Activated CD4-positive, CD25-positive, alpha-beta regulatory T cell treated with anti-CD3 and anti-CD28 coated beads, Interleukin-2, amount 50 U/mL, for 16 hours (primary cell): ENCODE measurements around the gene KLRC3.
"Not testable (repeated sequence)": the region's sequence is repeated elsewhere in the genome, so short reads cannot be mapped to it uniquely, and the experiment has no call there.

Experiments used
- DNase-seq: peaks from one replicate; pipeline ENCODE4 v3.0.0-alpha.2; 2020; ENCODE audit warnings: low read depth, low spot score

Gene KLRC3

DNA sequence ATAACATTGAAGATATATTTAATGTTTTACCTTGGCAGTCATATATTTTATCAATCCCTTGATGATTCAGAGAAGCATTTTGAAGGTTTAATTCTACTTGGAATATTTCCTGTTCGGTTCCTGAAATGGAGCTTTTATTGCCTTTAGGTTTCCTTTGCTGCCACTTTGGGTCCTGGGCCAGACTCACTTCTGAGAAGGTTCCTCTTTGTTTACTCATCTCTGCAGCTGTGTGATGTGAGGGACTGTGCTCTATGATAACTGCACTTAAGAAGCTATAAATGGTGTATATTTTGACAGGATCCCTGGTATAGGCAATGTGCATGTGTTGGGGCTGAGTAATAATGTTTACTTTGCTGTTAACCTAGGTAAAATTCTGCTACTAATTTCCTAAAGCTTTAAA, at the start of gene KLRC3:
Gene KLRC3 (minus strand): TSS at position 262 of the 400 bp plus-strand sequence. CDS start 45 bp downstream, at position 217.
- not testable (repeated sequence) for DNase-seq

DNA sequence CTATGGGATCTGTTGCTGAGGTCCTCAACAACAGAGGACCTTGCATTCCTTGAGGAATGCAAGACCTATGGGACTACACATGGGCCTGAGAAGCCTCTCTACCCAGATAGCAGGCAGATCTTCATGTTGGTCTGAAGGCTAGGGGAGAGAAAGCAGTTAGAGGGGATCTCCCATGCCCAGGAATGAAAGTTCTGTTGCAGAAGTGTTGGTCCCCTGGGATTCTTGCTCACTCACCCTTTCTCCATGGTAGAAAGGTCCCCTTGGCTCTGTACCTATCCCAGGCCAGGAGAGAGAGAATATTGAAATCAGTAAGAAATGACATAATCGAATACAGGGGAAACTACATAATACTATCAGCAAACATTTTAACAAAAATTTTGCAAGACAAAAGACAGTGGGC, 49.3 kb upstream of the KLRC3 start:
- no peak for DNase-seq

DNA sequence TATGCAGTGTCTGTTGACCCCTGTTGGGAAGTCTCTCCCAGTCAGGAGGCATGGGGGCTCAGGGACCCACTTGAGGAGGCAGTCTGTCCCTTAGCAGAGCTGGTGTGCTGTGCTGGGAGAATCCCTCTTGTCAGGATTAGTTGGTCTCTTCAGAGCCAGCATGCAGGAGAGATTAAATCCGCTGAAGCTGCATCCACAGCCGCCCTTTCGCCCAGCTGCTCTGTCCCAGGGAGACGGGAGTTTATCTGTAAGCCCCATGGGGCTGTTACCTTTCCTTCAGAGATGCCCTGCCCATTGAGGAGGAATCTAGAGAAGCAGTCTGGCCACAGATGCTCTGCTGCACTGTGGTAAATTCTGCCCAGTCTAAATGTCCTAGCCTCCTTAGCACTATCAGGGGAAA, 45.9 kb upstream of the KLRC3 start:
- no peak for DNase-seq

DNA sequence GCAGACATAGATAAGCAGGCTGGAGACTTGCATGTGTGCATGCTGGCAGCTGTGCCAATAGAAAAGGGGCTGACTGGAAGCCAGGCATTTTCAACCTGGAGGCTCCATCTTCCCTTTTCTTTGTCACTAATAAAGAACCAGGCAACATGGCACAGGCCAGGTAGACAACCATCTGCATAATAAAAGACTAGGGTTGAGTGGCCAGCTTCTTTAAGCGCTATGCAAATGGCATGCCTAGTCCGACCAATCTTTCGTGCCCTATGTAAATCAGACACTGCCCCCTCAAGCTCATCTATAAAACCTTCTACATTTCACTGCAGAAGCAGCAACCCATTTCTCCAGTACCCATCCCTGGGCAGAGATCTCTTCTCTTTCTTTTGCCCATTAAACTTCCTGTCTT, 37.4 kb upstream of the KLRC3 start:
- DNase-seq: no peak

DNA sequence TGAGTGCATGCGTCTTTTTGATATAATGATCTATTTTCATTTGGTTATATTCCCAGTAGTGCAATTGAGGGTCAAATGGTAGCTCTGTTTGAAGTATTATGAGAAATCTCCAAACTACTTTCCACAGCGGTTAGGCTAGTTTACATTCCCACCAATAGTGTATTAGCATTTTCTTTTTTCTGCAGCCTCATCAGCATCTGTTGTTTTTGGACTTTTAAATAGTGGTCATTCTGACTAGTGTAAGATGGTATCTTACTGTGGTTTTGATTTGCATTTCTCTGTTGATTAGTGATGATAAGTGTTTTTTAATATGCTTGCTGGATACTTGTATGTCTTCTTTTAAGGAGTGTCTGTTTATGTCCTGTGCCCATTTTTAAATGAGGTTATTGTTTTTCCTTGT, 36.5 kb upstream of the KLRC3 start:
- DNase-seq: no peak

DNA sequence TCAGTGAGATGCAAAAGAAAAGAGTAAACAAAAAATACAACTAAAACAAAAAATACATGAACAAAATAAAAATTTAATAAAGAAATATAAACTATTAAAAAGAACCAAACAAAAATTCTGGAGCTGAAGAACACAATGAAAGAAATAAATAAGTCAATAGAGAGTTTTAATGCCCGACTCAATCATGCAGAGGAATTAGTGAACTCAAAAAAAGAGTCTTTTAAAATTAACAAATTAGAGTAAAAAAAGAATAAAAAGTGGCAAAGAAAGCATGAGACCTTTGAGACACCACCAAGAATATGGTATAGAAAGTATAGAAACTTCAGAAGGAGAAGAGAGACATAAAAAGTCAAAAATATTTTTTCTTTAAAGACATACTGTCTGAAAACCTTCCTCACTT, 35.4 kb upstream of the KLRC3 start:
- DNase-seq: no peak

DNA sequence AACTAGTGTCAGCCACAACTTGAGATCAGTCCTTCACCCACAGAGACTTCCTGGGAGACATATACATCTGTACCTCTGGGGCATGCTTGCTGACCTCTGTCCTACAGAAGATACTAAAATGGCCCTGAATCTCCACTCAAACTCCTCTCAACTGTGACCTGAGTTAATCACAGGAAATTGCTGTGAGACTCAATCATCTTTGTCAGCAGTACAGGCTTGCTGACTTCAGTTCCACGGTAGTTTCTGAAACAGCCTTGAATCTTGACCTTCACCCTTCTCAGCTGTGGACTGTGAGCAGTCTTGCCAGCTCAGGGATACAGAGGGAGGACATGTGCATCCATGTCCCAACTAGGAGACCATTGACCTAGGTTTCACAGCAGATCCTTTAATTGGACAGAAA, 34.1 kb upstream of the KLRC3 start:
- no peak for DNase-seq

DNA sequence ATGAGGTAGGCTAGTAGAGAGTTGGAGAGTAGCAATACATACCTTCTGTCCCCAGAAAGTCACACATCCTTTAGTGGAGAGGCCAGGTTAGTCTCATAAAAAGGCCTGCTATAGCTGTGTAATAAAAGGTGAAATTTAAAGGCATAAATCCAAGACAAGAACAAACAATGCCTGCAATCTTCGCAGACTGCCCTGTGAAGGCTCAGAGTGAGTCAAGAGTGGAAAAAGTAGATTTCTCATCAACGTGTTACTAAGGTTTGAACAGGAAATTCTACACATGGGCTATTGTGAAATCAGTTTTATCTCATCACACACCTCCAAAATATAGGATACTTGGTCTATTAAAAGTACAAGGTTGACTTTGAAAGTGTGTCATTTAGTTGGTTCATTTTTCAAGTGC, 32.8 kb upstream of the KLRC3 start, which contains the start of gene KLRC1:
Gene KLRC1 (minus strand): TSS at position 222 of the 400 bp plus-strand sequence. CDS start 2,221 bp downstream, outside the sequence.
- DNase-seq: no peak

DNA sequence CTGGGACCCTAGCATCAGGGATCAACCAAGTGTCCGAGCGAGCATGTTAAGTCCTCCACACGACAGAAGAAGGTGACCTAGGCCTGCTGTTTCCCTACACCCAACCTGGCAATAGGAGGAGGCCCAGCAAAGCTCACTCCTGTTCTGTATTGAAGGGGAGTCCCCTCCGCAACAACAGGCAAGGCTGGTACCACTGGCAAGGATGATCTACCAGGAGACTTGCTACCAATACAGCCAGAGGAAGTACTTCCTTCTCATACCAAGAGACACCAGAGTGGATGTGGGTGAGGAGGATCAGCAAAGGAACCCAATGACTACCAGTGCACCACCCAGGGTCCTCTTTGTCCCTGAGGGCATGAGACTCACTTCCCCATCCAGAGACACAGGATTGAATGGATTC, 27.8 kb upstream of the KLRC3 start:
- no peak for DNase-seq

DNA sequence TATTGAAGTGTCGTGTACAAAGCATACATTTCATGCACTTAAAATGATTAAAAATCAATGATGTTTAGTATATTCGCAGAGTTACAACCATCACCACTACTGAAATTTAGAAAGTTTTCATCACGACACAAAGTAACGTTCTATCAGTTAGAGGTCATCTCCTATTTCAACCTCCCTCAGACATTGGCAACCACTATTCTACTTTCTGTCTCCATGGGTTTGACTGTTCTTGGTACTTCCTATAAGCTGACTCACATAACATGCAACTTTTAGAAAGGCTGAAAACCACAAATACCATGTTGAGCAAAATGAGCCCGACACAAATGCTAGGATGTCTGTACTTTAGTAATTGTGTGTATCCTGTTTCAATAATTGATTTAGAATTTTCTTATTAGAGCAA, 25.7 kb upstream of the KLRC3 start:
- not testable (repeated sequence) for DNase-seq

DNA sequence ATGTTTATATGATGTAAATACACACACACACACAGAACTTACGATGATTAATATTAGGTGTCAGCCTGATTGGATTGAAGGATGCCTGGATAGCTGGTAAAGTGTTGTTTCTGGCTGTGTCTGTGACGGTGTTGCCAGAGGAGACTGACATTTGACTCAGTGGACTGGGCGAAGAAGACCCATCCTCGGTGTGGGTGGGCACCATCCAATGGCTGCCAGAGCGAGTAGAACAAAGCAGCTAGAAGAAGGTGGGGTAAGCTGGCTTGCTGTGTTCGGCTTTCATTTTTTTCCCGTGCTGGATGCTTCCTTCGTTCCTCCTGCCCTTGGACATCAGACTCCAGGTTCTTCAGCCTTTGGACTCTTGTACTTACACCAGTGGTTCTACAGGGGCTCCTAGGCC, 20.7 kb upstream of the KLRC3 start:
- not testable (repeated sequence) for DNase-seq

DNA sequence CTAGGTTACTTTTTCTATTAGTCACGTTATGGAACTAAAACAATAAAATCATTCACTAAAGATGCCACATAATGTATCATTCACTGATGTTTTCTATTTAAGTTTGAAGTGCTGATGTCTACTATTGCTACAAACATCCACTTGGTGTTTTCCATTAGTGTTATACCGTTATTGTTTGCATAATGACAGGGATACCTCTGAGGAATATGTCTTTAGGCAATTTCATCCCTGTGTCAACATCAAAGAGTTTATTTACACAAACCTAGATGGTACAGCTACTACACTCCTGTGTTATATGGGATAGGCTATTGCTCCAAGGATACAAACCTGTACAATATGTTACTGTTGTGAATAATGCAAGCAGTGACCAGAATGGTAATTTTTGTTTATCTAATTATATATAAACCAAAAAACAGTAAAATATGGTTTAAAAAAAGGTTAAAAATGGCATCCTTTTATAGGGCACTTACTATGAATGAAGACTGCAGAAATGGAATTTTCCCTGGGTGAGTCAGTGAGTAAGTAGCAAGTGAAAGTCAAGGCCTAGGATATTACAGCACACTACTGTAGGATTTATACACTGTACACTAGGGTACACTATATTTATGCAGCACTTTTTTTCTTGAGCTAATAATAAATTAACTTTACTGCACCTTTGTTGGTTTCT, 19.3 kb upstream of the KLRC3 start:
- not testable (repeated sequence) for DNase-seq

DNA sequence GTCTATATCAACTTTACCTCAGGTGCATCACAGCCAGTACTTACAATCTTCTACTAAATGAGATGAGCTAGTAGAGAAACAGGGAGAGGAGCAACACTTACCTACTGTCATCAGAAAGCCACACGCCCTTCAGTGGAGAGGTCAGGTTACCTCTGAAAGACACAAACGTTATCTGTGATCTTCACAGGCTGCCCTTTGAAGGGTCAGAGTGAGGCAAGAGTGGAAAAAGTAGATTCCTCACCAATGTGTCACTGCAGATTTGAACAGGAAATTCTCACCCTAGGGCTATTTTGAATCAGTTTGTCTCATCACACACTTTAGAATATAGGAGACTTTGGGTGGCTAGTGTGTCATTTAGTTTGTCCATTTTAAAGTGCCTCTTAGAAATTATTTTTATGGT, 17.2 kb upstream of the KLRC3 start:
- not testable (repeated sequence) for DNase-seq

DNA sequence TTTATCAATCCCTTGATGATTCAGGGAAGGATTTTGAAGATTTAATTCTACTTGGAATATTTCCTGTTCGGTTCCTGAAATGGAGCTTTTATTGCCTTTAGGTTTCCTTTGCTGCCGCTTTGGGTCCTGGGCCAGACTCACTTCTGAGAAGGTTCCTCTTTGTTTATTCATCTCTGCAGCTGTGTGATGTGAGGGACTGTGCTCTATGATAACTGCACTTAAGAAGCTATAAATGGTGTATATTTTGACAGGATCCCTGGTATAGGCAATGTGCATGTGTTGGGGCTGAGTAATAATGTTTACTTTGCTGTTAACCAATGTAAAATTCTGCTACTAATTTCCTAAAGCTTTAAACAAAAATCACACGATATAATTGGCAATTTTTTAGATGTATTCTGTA, 15.4 kb upstream of the KLRC3 start, which contains the start of gene KLRC2:
Gene KLRC2 (minus strand): TSS at position 195 of the 400 bp plus-strand sequence. CDS start 24 bp downstream, at position 171.
- DNase-seq: not testable (repeated sequence)

DNA sequence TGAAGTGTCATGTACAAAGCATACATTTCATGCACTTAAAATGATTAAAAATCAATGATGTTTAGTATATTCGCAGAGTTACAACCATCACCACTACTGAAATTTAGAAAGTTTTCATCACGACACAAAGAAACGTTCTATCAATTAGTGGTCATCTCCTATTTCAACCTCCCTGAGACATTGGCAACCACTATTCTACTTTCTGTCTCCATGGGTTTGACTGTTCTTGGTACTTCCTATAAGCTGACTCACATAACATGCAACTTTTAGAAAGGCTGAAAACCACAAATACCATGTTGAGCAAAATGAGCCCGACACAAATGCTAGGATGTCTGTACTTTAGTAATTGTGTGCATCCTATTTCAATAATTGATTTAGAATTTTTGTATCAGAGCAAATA, 10.2 kb upstream of the KLRC3 start:
- not testable (repeated sequence) for DNase-seq

DNA sequence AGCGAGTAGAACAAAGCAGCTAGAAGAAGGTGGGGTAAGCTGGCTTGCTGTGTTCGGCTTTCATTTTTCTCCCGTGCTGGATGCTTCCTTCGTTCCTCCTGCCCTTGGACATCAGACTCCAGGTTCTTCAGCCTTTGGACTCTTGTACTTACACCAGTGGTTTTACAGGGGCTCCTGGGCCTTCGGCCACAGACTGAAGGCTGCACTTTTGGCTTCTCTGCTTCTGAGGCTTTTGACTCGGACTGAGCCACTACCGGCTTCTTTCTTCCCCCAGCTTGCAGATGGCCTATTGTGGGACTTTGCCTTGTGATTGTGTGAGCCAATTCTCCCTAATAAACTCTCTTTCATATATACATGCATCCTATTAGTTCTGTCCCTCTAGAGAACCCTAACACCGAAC, 5.5 kb upstream of the KLRC3 start:
- not testable (repeated sequence) for DNase-seq

DNA sequence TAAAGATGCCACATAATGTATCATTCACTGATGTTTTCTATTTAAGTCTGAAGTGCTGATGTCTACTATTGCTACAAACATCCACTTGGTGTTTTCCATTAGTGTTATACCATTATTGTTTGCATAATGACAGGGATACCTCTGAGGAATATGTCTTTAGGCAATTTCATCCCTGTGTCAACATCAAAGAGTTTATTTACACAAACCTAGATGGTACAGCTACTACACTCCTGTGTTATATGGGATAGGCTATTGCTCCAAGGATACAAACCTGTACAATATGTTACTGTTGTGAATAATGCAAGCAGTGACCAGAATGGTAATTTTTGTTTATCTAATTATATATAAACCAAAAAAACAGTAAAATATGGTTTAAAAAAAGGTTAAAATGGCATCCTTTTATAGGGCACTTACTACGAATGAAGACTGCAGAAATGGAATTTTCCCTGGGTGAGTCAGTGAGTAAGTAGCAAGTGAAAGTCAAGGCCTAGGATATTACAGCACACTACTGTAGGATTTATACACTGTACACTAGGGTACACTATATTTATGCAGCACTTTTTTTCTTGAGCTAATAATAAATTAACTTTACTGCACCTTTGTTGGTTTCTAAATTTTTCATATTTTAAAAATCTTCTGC, 4.0 kb upstream of the KLRC3 start:
- not testable (repeated sequence) for DNase-seq

DNA sequence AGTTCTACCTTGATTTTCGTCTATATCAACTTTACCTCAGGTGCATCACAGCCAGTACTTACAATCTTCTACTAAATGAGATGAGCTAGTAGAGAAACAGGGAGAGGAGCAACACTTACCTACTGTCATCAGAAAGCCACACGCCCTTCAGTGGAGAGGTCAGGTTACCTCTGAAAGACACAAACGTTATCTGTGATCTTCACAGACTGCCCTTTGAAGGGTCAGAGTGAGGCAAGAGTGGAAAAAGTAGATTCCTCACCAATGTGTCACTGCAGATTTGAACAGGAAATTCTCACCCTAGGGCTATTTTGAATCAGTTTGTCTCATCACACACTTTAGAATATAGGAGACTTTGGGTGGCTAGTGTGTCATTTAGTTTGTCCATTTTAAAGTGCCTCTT, 1.8 kb upstream of the KLRC3 start:
- not testable (repeated sequence) for DNase-seq

DNA sequence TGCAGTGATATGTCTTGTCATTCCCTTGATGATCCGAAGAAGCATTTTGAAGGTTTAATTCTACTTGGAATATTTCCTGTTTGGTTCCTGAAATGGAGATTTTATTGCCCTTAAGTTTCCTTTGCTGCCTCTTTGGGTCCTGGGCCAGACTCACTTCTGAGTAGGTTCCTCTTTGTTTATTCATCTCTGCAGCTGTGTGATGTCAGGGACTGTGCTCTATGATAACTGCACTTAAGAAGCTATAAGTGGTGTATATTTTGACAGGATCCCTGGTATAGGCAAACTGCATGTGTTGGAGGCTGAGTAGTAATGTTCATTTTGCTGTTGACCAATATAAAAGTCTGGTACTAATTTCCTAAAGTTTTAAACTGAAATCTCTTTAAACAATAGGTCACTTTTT, 11.0 kb downstream of the KLRC3 start, which contains the start of gene KLRC4:
Gene KLRC4 (minus strand): TSS at position 366 of the 400 bp plus-strand sequence. CDS start 182 bp downstream, at position 184.
- DNase-seq: no peak

DNA sequence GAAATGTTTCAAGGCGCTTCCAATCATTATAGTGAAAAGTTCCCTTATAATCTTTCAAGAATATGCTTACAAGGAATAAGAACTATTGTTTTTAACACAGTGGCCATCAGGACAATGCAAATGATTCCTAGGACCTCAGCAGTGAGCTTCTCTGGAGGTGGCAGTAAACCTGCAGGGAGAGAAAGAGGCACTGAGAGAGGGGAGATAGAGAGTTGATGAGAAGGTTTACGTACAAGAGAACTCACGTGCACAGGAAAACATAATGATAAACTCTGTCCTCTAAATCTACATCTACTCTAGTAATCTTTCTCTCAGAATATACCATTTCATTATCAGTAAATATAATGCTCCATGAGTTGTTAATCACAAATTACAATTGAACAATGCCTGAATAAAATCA, 11.6 kb downstream of the KLRC3 start:
- DNase-seq: no peak

DNA sequence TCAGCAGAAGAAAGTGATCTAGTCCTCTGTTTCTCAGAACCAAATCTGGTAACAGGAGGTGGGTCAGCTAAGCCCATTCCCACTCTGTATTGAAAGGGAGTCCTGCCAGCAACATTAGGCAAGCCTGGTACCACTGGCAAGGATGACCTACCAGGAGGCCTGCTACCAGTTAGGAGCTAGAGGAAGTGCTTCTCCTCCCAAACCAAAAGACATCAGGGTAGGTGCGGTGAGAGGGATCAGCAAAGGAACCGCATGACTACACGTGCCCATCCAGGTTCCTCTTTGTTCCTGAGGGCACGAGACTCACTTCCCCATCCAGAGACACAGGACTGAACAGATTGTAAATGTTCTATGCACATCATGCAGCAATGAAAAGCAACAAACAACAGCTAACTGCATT, 13.7 kb downstream of the KLRC3 start:
- no peak for DNase-seq

DNA sequence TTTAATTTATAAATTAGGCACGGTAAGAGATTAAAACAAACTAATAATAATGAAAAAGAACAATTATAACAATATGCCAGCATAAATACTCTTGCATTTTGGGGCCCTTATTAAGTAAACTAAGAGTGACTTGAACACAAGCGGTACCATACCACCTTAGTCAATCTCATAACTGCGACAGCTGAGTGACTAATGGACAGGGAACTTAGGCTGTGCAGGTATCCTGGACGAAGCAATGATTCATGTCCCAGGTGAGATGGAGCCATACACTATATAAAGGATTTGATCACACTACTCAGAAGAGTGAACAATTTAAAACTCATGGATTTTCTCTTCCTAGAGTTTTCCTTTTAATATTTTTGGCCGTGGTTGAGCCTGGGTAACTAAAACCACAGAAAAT, 15.1 kb downstream of the KLRC3 start:
- no peak for DNase-seq

DNA sequence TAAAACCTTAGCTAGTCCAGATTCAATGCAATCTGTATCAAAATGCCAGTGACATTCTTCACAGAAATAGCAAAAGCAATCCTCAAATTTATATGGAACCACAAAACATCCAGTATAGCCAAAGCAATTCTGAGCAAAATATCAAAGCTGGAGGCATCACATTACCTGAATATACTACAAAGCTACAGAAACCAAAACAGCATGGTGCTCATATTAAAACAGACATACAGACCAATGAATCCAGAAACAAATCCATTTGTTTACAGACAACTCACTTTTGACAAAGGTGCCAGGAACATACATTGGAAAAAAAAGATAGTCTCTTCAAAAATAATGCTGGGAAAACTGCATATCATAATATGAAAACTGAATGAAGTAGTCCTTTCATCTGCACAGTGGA, 15.6 kb downstream of the KLRC3 start:
- no peak for DNase-seq
